ENCODE measurements around the gene DLST.

The DLST gene

GRCh38 chr14:74840603-74841030 is 41.1 kb upstream of the DLST start:
- TF ChIP-seq CTCF (IDR thresholded peaks at IDR 0.05; ENCODE audit: low read depth, low read length): no peak

GRCh38 chr14:74841230-74842207 is 40.2 kb upstream of the DLST start:
- TF ChIP-seq CTCF (IDR thresholded peaks at IDR 0.05; ENCODE audit: low read depth, low read length): no peak
- no peak for DNase-seq (ENCODE audit: low read depth in 2 of 2)
- H3K4me3 ChIP-seq (replicated peaks in 1 of 2; ENCODE audit: low read depth in 2 of 2, low read length in 2 of 2): no peak overlapping the region

More at GRCh38 chr14:74840603-74841030, 41.1 kb upstream of the DLST start:
- no peak overlapping the region for H3K4me3 ChIP-seq (replicated peaks in 1 of 2; ENCODE audit: low read depth in 2 of 2, low read length in 2 of 2)
- no peak for DNase-seq (ENCODE audit: low read depth in 2 of 2)

GRCh38 chr14:74843653-74844052 is 38.1 kb upstream of the DLST start:
- TF ChIP-seq CTCF (IDR thresholded peaks at IDR 0.05; ENCODE audit: low read depth, low read length): peak; percentile 27

DNA sequence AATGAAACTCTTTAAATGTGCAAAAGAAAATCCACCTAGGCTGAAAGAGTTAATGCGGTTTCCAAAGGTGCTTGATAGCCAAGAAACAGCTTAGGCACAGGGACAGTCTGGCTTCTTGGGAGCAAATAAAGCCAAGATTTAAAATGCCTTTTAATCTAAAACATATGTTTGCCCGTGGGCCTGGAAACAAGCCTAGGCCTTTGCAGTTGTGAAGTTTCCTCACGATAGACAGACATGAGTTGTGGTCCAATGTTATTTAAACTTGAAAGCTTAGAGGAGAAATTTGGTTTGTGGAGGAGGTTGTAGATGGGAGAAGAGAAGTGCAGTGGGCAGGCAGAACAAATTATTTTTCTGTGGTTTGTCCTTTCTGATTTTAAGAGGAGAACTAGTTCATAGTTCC is 35.5 kb upstream of the DLST start:
- TF ChIP-seq CTCF (IDR thresholded peaks at IDR 0.05; ENCODE audit: low read depth, low read length): no peak
- DNase-seq (ENCODE audit: low read depth in 2 of 2): peak; percentile 20 to 64
- H3K4me3 ChIP-seq (replicated peaks in 1 of 2; ENCODE audit: low read depth in 2 of 2, low read length in 2 of 2): no peak overlapping the region

More at GRCh38 chr14:74843653-74844052, 38.1 kb upstream of the DLST start:
- H3K4me3 ChIP-seq (replicated peaks in 1 of 2; ENCODE audit: low read depth in 2 of 2, low read length in 2 of 2): no peak overlapping the region
- peak; percentile 68 to 78 for DNase-seq (ENCODE audit: low read depth in 2 of 2)

GRCh38 chr14:74846968-74847665 is 34.6 kb upstream of the DLST start:
- no peak for TF ChIP-seq CTCF (IDR thresholded peaks at IDR 0.05; ENCODE audit: low read depth, low read length)
- H3K4me3 ChIP-seq (replicated peaks in 1 of 2; ENCODE audit: low read depth in 2 of 2, low read length in 2 of 2): no peak overlapping the region
- DNase-seq (ENCODE audit: low read depth in 2 of 2): peak; percentile 26 to 66

DNA sequence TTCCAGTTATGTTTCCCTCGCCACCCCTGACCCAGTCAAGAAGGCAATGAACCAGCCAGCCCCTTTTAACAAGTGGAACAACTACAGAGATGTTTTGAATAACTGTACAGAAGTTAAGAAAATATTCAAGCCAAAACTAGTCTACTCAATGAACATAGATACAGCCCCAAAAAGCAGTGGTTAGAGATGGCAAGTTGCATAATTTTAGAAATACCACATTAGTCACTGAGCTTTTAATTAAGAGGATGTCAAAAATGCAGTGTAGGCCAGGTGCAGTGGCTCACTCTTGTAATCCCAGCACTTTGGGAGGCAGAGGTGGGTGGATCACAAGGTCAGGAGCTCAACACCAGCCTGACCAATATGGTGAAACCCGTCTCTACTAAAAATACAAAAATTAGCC is 32.9 kb upstream of the DLST start:
- no peak overlapping the region for H3K4me3 ChIP-seq (replicated peaks in 1 of 2; ENCODE audit: low read depth in 2 of 2, low read length in 2 of 2)
- no peak for TF ChIP-seq CTCF (IDR thresholded peaks at IDR 0.05; ENCODE audit: low read depth, low read length)
- peak in 1 of 2 donors; percentile 32 for DNase-seq (ENCODE audit: low read depth in 2 of 2)

All from cardiac fibroblast (primary cell).